ENCODE measurements around the gene BIRC2.

Gene BIRC2

DNA sequence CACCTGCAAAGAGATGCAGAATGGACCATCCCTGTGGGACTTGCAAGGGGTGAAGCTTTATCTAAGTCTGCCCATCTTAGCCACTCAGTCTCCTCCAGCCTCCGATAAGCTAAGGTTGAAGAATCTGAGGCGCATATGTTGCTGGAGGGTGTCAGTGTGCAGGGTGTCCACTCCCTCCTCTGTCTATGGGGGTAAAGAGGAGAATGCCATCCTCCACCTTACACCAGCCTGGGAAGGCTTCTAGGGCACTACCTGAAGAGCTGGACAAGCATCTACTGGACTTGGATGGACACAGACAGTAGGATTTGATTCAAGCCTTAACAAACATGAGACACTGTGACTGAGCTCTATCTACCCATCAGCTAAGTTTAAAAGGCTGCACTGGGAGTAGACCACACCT is 59.1 kb downstream of the BIRC2 start:
- no peak for DNase-seq

DNA sequence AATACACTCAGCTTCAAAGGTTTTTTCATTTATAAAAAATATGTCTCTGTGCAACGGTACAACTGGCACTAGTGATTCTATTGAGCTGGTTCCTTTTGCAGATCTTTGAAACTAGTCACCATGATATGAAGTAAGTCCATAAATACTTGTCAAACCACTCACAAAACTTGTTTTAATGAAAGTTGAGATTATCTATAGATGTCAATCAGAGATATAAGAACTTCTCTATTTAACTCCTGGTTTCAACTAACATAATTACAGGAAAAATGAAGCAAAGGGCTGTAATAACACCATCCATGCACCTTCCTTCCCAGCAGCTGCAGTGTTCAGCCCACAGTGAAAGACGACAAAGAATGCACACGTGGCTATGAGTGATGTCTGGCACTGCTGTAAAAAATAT is 60.9 kb downstream of the BIRC2 start:
- DNase-seq, result no peak

- no peak for DNase-seq
Observed at GRCh38 chr11:102408339-102408738, 61.3 kb downstream of the BIRC2 start.

DNA sequence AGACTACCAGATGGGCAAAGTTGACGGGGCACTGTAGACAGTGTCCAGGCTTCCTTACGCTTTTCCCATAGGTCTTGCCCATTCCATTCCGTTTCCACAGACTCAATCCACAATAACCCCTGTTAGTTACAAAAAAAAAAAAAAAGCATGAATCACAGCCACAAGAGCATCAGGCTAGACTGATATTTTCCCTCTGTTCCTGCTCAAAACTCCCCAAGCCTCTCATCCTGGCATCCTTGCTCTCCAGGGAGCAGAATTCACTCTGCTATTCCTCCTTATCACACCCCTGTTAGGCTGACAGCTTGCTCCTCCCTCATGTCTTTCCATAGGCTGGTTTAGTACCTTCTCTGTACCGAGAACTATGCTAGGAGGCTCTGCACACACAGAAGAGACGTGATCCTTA is 63.4 kb downstream of the BIRC2 start:
- no peak for DNase-seq

- DNase-seq, result no peak
Observed at GRCh38 chr11:102411142-102411541, 64.1 kb downstream of the BIRC2 start.

DNA sequence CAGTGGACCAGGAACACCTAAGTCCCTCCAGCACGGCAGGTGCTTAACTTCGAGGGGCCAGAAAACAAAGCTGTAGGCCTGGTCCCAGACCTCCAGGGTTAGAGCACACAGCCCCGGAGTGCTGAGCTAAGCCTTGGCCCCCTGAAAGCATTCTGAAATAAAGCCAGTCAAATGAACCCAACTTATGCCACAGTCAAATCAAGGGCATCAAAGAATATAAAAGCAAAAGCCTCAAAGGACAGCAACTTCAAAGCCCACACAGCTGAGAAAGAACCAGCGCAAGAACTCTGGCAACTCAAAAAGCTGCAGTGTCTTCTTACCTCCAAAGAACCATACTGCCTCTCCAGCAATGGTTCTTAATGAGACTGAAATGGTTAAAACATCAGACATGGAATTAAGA is 66.5 kb downstream of the BIRC2 start:
- no peak for DNase-seq

GRCh38 chr11:102414559-102414958 is 67.5 kb downstream of the BIRC2 start:
- DNase-seq, result no peak

DNA sequence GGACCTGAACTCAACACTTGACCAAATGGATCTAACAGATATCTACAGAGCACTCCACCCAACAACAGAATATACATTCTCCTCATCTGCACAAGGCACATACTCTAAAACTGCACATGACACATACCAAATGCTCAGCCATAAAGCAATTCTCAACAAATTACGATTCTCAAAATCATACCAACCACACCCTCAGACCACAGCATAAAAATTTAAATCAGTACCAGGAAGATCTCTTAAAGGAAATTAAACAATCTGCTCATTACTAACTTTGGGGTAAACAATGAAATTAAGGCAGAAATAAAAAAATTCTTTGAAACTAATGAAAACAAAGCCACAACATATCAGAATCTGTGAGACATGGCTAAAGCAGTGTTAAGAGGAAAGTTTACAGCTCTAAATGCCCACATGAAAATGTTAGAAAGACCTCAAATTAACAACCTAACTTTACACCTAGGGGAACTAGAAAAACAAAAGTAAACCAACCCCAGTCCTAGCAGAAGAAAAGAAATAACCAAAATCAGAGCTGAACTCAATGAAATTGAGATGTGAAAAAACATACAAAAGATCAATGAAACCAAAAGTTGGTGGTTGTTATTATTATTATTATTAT is 68.4 kb downstream of the BIRC2 start:
- no peak for DNase-seq

DNA sequence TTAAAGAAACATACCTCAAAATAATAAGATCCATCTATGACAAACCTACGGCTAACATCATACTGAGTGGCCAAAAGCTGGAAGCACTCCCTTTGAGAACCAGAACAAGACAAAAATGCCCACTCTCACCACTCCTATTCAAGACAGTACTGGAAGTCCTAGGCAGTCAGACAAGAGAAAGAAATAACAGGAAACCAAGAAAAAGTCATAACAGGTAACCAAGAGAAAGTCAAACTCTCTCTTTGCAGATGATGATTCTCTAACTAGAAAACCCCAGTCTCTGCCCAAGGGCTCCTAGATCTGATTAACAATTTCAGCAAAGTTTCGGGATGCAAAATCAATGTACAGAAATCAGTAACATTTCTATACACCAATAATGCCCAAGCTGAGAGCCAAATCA is 70.0 kb downstream of the BIRC2 start:
- no peak for DNase-seq

DNA sequence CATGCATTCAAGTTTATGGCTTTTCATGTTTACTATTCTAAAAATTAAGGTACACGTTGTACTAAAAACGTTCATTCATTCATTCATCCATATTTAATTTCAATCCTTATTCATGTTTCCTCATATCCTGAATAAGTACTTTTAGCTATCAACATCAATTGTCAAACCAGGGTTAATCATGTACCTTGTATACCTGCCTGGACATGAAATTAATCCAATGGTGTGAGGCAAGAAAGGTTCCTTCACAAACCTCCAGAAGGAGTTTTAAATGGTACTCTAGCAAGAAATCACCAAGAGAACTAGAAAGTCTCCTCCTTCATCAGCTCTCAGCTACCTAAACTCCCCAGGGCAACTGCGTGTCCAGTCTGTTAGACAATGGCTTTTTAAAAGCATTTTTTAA is 72.2 kb downstream of the BIRC2 start:
- no peak for DNase-seq

- DNase-seq, result no peak
Observed at GRCh38 chr11:102420547-102420946, 73.5 kb downstream of the BIRC2 start.

DNA sequence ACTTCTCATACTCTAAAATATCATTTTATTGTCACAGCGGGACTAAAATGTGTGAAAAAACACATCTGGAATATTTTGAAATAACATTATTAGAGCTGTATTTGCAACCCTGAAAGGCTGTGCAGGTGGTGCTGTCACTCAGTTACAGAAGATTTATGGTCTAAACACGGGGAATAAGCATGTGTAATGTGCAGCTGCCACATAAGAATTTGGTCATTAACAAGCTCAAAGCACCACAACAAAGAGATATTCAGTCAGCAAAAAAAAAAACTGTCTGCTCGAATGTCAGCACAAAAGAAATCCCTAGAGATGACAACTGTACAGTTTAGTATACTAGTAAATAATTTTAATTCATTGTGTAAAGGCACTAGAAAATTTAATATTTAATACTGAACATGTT is 74.2 kb downstream of the BIRC2 start:
- DNase-seq, result no peak

GRCh38 chr11:102422817-102423712 is 76.1 kb downstream of the BIRC2 start:
- no peak for DNase-seq

DNA sequence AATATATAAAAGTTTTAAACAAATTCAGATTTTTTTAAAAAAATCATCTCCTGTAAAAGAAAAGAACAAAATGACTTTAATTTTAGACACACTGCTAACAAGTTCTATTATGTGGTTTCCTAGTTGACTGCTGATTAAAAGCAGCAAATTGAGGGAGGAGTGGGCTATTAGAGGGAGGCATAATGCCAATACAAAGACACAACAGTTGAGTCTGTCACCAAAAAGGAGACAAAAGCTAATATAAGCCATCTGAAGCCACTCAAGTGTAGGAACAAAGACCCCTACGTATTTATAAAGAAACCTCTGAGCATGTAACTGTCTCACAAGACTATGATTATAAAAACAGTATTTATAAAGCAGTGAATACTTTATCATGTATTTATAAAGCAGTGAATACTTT is 76.9 kb downstream of the BIRC2 start:
- DNase-seq, result no peak

- DNase-seq, result no peak
Observed at GRCh38 chr11:102426000-102426399, 79.0 kb downstream of the BIRC2 start.

DNA sequence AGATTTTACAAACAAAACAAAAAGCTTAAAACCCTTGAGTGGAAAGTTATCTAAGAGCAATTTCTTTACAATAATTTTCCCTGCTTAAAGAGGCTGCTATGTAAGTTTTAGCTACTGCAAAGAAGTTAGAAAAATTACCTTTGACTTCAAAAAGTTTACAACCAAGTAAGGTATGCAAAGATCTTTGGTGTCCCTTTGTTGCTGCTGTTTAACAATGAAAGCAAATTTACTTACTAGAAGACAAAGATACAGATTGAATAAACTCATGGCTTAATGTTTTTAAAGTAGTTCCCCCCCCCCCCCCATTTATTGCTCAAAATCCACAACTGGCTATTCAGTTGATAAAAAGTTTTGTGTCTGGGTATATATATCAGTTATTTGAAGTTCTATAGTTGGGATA is 79.6 kb downstream of the BIRC2 start:
- DNase-seq, result no peak

DNA sequence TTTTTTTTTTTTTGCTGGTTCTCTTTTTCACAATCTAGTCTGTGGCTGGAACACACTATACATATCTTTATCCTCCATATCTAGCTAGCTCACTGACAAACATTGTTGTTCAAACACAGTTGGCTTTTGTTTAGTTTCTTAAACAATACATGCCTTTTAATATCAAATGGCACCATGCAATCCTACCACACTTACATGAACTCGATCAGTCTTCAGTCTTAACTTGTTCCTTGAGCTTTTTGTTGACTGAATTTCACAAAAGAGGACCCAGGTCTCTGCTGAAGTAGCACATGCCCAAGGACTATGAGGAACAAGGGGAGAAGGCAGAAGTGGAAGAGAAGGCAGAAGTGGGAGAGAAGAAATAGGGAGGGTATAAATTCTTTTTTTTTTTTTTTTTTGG is 80.1 kb downstream of the BIRC2 start:
- DNase-seq, result no peak
